ENCODE data around the gene MLKL.

The MLKL gene

GRCh38 chr16:74641969-74642368, 58.7 kb downstream of the MLKL start:
- no peak for DNase-seq

GRCh38 chr16:74637742-74638453, 62.8 kb downstream of the MLKL start:
- DNase-seq = no peak

- DNase-seq = no peak
These were observed 65.4 kb downstream of the MLKL start for GRCh38 chr16:74635303-74635702.

GRCh38 chr16:74633686-74634085, 67.0 kb downstream of the MLKL start:
- DNase-seq = no peak

GRCh38 chr16:74627506-74628220, 73.0 kb downstream of the MLKL start:
- no peak for DNase-seq

- DNase-seq = no peak
These were observed 73.8 kb downstream of the MLKL start for GRCh38 chr16:74626741-74627416.

- DNase-seq = no peak
These were observed 74.9 kb downstream of the MLKL start for GRCh38 chr16:74625500-74626350.

GRCh38 chr16:74623839-74624235, 76.8 kb downstream of the MLKL start:
- no peak for DNase-seq

GRCh38 chr16:74623214-74623838, 77.3 kb downstream of the MLKL start:
- DNase-seq = peak; percentile 22

- DNase-seq = no peak
These were observed 78.7 kb downstream of the MLKL start for GRCh38 chr16:74622005-74622404.

Data from NCI-H510A treated with DMSO at 0.1 percent for 48 hours (cell line).